ENCODE data around the gene SNAPC3. TPM values are rescaled to one million over a fixed set of nuclear protein-coding genes. Genes with fewer than 3 reads are reported as not detected.
"Not testable (repeated sequence)": the region's sequence is repeated elsewhere in the genome, so short reads cannot be mapped to it uniquely, and the experiment has no call there.

The SNAPC3 gene
- 22.7 and 25.7 TPM in 2 replicates for total RNA-seq (2014; rRNA removed; shearing (Covaris generic))
- 27.6 and 32.1 TPM in 2 replicates for polyA plus RNA-seq (2015; cell fraction: cytosol; rRNA removed)
- polyA plus RNA-seq (2015; cell fraction: nucleus; rRNA removed): 49.0 and 50.9 TPM in 2 replicates

GRCh38 chr9:15422372-15423230 lies at the start of gene SNAPC3:
SNAPC3 (plus strand) TSS chr9:15422876; CDS start chr9:15422880, 4 bp downstream.
- DNase-seq (ENCODE audit: low read depth): peak; percentile 95

- DNase-seq (ENCODE audit: low read depth): no peak
These were observed 48.8 kb upstream of the SNAPC3 start for GRCh38 chr9:15373881-15374280.

- no peak for DNase-seq (ENCODE audit: low read depth)
These were observed 48.4 kb upstream of the SNAPC3 start for GRCh38 chr9:15374310-15374709.

- no peak for DNase-seq (ENCODE audit: low read depth)
These were observed 47.9 kb upstream of the SNAPC3 start for GRCh38 chr9:15374825-15375224.

DNA sequence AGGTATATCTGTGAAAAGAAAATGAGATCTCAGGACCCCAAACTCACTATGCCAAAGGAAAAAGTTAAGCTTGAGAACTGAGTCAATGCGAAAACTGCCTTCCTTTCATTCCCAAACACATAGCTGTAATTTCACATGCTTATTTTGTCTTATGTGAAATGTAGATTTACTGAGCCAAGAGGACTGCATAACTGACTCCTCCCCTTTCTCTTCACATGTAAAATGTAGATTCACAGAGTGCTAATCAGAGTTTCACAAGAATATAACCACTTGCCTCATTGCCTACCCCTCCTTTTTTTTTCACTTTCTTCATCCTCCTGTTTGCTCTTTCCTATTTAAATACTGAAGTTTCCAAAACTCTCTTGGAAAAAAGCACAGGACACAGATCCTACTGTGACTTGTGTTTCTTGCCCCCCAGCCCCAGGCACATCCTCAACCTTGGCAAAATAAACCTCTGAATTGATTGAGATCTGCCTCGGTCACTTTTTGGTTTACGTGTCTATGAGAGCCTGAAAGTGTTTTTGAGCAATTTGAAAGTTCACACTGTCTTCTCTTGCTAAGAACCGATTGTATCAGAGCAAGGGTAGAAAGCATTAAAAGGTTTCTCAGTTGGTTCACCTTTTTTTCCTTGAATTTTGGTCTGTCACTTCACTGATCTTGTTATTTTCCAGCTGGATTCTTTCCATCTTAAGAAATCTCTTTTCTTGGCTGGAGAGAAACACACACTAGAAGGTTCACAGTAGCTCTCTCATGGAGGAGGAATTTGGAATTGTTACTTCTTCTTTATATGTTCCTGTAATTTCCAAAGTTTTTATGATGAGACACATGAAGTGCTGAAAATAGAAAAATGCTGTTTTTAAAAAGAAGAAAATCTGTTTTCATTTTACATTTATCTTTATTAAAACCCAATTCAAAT lies 44.8 kb upstream of the SNAPC3 start:
- no peak for DNase-seq (ENCODE audit: low read depth)

DNA sequence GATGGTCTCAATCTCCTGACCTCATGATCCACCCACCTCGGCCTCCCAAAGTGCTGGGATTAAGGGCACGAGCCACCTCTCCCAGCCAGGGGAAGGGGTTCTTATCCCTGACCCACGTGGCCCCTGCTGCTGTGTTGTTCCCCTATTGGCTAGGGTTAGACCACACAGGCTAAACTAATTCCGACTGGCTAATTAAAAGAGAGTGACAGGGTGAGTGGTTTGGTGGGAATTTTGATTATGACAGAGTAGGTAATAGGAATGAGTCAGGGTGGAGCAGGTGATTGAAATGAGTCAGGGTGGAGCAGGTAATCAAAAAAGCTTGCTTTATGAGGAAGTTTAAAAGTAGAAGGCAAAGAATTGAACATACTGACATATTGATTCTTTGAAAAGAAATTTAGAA lies 43.4 kb upstream of the SNAPC3 start:
- peak; percentile 10 for DNase-seq (ENCODE audit: low read depth)

GRCh38 chr9:15379888-15380287 lies 42.8 kb upstream of the SNAPC3 start:
- not testable (repeated sequence) for DNase-seq (ENCODE audit: low read depth)

DNA sequence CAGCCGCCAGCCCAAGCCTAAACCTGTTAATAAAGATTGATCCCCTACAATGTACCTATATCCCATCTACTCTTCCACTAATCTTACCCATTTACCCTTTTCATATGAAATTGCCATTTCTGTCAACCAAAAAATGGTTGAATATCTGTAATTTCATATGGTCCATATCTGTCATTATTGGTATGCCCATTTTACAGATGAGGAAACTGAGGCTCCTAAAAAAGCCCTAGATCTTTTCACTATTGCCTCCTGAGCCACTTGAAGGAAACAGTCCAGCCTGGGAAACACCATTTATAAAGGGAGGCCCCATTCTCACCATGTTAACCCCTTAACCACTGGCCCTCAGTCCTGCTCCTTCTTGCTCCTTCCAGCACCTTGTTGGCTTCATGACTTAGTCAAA lies 41.2 kb upstream of the SNAPC3 start:
- no peak for DNase-seq (ENCODE audit: low read depth)

DNA sequence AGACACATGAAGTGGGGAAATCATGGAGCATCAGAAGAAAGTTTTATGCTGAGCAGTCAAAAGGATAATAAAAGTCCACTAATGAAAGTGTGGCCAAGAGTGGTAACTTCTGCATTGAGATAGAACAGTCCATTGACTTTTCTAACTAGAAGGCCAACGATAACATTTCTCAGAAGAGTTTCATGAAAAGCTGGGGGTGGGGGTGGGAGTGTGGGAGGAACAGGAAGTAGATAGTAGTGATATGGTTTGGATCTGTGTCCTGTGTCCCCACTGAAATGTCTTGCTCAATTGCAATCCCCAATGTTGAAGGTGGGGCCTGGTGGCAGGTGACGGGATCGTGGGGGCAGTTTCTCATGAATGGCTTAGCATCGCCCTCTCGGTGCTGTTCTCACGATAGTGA lies 36.2 kb upstream of the SNAPC3 start:
- DNase-seq (ENCODE audit: low read depth): no peak

DNA sequence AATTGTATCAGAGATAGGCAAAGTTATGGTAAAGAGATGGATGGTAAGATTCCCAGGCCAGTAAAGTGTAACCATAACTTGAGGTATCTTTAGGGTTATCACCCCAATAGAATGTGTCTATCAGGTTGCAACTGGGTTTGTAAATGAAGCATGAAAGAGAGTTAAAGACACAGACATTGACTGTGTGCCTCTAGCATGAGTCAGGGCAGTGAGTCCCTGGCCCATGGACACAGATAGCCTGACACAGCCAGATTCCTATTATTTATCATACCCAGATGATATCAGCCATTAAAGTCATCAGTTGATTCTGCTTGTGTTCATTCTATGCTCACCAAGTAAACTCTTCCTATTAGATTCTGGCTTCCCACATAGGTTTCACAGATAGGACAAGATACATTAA lies 33.5 kb upstream of the SNAPC3 start:
- no peak for DNase-seq (ENCODE audit: low read depth)

DNA sequence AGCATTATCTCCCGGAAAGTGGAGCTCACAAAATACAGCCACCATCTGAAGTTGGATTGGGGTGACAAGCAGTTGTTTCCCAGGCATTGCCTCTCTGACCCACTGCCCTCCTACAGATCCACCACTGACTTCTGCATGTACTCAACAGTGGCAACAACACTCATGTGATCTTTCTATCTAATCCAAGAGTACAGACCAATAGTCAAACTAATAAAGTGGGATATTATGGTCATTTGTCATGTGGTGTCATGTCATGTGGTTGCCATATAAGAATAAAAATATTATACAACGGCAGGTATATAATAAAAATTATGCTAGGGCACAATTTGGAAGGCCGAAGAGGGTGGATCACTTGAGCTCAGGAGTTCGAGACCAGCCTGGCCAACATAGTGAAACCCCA lies 33.0 kb upstream of the SNAPC3 start:
- no peak for DNase-seq (ENCODE audit: low read depth)

GRCh38 chr9:15390201-15390600 lies 32.5 kb upstream of the SNAPC3 start:
- DNase-seq (ENCODE audit: low read depth): no peak

DNA sequence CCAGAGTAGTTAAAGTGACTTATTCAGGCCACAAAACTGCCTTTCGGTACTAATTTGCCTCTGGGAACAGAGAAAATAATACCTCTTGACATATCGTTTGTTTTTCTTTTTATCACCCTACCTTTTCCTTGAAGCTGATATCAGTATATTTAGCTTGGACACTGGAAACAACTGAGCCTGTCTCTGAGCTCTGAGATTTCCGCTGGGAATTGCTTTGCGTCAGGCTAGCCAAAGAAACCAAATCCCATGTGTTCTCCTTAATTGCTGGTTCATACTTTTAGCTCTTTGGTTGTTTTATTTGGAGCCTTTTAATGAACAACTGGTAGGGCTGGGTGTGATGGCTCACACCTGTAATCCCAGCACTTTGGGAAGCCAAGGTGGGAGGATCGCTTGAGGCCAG lies 30.3 kb upstream of the SNAPC3 start:
- no peak for DNase-seq (ENCODE audit: low read depth)

GRCh38 chr9:15400281-15400941 lies 22.3 kb upstream of the SNAPC3 start:
- DNase-seq (ENCODE audit: low read depth): no peak

DNA sequence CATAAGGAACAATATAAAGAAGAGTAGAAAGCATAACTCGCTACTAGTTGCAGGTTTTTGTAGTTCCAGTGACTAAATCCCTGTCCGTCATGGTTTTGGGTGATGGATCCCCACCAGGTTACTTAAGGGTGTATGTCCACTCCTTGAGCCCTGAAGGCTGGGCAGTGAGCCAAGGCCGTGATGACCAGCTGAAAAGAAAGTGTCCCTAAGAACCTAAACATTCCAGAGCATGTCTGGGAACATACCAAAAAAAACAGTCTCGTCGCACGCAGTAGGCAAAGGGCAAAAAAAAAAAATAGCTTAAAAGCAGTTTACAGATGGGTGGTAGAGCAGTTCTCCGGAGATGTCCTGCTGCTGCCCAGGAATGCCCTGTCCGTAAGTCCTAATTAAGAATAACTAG lies 21.4 kb upstream of the SNAPC3 start:
- DNase-seq (ENCODE audit: low read depth): no peak

GRCh38 chr9:15403155-15403554 lies 19.5 kb upstream of the SNAPC3 start:
- no peak for DNase-seq (ENCODE audit: low read depth)

DNA sequence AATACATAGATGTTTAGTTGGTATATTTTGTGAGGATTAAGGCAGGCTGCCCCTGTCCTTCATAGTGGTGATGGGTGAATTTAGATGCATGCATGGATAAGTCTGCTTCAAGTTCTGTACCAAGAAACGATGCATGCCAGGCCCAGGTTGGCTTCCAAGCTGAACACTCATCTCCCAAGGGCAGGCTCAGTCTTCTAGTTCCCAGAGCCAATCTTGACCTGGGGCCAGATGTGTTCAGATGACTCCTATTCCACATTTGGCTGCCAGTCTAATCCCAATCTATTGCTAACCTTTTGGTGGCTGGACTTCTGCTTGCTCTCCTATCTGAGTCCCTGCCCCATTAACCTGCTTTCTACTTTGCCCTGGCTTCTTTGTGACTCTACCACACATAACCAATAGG lies 18.5 kb upstream of the SNAPC3 start:
- DNase-seq (ENCODE audit: low read depth): no peak

GRCh38 chr9:15416880-15417279 lies 5.8 kb upstream of the SNAPC3 start:
- no peak for DNase-seq (ENCODE audit: low read depth)

GRCh38 chr9:15417626-15418025 lies 5.0 kb upstream of the SNAPC3 start:
- DNase-seq (ENCODE audit: low read depth): no peak

- DNase-seq (ENCODE audit: low read depth): no peak
These were observed 1.9 kb upstream of the SNAPC3 start for GRCh38 chr9:15420796-15421195.

DNA sequence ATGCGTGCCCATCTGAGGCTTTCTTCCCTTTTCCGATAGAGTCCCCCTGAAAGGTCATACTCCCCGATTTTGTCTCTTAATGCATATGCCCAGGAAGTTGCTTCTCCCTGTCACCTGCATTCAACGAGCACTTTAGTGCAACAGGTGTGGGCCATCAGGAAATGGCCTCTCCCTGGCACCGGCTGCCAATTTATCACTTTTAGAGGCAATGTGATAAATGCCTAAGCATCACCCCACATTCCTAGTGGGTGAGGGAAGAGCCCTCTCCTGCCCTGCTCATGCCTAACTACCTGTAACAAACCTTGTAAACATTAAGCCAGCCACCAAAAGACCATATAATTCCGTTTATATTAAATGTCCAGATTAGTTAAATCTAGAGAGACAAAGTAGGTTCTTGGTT lies 1.1 kb upstream of the SNAPC3 start:
- DNase-seq (ENCODE audit: low read depth): no peak

DNA sequence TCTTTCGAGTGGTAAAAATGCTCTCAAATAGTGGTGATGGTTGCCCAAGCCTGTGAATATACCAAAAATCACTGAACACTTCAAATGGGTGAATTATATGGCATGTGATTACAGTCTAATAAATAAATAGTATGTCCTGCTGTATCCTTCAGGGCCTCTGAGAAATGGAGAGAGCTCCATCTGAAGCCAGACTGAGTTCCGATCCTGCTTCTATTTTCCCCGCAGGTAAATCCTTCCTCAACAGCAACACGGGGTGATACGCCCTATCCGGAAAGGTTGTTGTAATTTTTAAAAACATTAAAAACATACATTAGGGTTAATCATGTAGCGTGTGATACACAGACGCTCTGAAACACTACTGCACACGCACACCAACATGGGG lies 695 bp upstream of the SNAPC3 start:
- DNase-seq (ENCODE audit: low read depth): no peak
